ENCODE measurements around the gene ITGB6. TPM values are rescaled to one million over a fixed set of nuclear protein-coding genes. Genes with fewer than 3 reads are reported as not detected.

Gene ITGB6
- total RNA-seq, 1 experiment from 2014 or later, result not detected

GRCh38 chr2:160068906-160069305 is 131.2 kb downstream of the ITGB6 start (continued):
- no peak for TF ChIP-seq AR (CRISPR knock-in tag; IDR thresholded peaks at IDR 0.05)
- no peak for TF ChIP-seq FOXK1 (CRISPR knock-in tag; IDR thresholded peaks at IDR 0.05)
- TF ChIP-seq PRRX2 (CRISPR knock-in tag; IDR thresholded peaks at IDR 0.05), result no peak
- TF ChIP-seq E2F4 (CRISPR knock-in tag; IDR thresholded peaks at IDR 0.05; ENCODE audit: borderline replicate concordance, low read depth), result no peak
- TF ChIP-seq HMGA2 (CRISPR knock-in tag; IDR thresholded peaks at IDR 0.05), result no peak
- no peak for TF ChIP-seq NFE2L1 (CRISPR knock-in tag; IDR thresholded peaks at IDR 0.05)
- TF ChIP-seq CREB1 (CRISPR knock-in tag; IDR thresholded peaks at IDR 0.05), result no peak

- peaks cover 45% of the 10 kb centered on the region for H3K9me3 Mint-ChIP-seq
- ATAC-seq, result no peak
- POLR2A ChIA-PET, result no interaction called here
- peaks cover 9% of the 10 kb centered on the region for H3K4me1 Mint-ChIP-seq
- H3K27me3 Mint-ChIP-seq (ENCODE audit: low read depth), result peaks cover 29% of the 10 kb centered on the region
- no peak overlapping the region for H3K27ac Mint-ChIP-seq
- TF ChIP-seq NFATC4 (CRISPR knock-in tag; IDR thresholded peaks at IDR 0.05) (no peak), SMAD3 (CRISPR knock-in tag; IDR thresholded peaks at IDR 0.05; ENCODE audit: borderline replicate concordance) (no peak), MXD4 (CRISPR knock-in tag; IDR thresholded peaks at IDR 0.05; ENCODE audit: borderline replicate concordance) (no peak), GRHL2 (CRISPR knock-in tag; IDR thresholded peaks at IDR 0.05; ENCODE audit: insufficient replicate concordance, severe bottlenecking) (no peak), E2F5 (CRISPR knock-in tag; IDR thresholded peaks at IDR 0.05) (no peak), SOX15 (CRISPR knock-in tag; IDR thresholded peaks at IDR 0.05) (no peak), ZNF121 (CRISPR knock-in tag; IDR thresholded peaks at IDR 0.05) (no peak), IRF1 (CRISPR knock-in tag; IDR thresholded peaks at IDR 0.05) (no peak), CTCF (IDR thresholded peaks at IDR 0.05) (no peak), JUN (CRISPR knock-in tag; IDR thresholded peaks at IDR 0.05) (no peak), GABPB1 (CRISPR knock-in tag; IDR thresholded peaks at IDR 0.05) (no peak), ZNF138 (CRISPR knock-in tag; conservative IDR thresholded peaks at IDR 0.05) (no peak), AR (CRISPR knock-in tag; IDR thresholded peaks at IDR 0.05) (no peak), FOXJ3 (CRISPR knock-in tag; IDR thresholded peaks at IDR 0.05; ENCODE audit: borderline replicate concordance) (no peak), USF1 (CRISPR knock-in tag; IDR thresholded peaks at IDR 0.05) (no peak), ATF1 (CRISPR knock-in tag; IDR thresholded peaks at IDR 0.05) (no peak), USF2 (CRISPR knock-in tag; IDR thresholded peaks at IDR 0.05) (no peak)
- H3K4me3 Mint-ChIP-seq, result no peak overlapping the region
- peaks cover 33% of the 10 kb centered on the region for H3K36me3 Mint-ChIP-seq
- CTCF ChIA-PET, result no interaction called here
- DNase-seq (ENCODE audit: low spot score), result no peak
These were observed 135.2 kb downstream of the ITGB6 start for GRCh38 chr2:160064916-160065315.

Measured in WTC11 (cell line).